HepG2 (cell line): Measurements from ENCODE around the gene DQX1. TPM values are rescaled to one million over a fixed set of nuclear protein-coding genes. Genes with fewer than 3 reads are reported as not detected.

Source experiments
- DPF2 ChIP-seq: sonication (generic); formaldehyde crosslinking; IDR thresholded peaks from 2 replicates; pipeline ENCODE4 v1.4.0; 2020; ENCODE audit warnings: mild to moderate bottlenecking, low read depth, missing genetic modification reagents, borderline replicate concordance
- ELK4 ChIP-seq: sonication (generic); formaldehyde crosslinking; IDR thresholded peaks from 2 replicates; pipeline ENCODE4 v1.9.0; 2021; ENCODE audit warnings: missing genetic modification reagents, borderline replicate concordance
- HOXA3 ChIP-seq: sonication (generic); formaldehyde crosslinking; IDR thresholded peaks from 2 replicates; pipeline ENCODE4 v1.5.0; 2020; ENCODE audit warnings: missing genetic modification reagents
- IKZF4 ChIP-seq: sonication (generic); formaldehyde crosslinking; IDR thresholded peaks from 2 replicates; pipeline ENCODE4 v1.5.1; 2020; ENCODE audit warnings: borderline replicate concordance, mild to moderate bottlenecking, low read depth, missing genetic modification reagents; ENCODE audit errors: not compliant biosample characterization
- MTERF4 ChIP-seq: sonication (generic); formaldehyde crosslinking; IDR thresholded peaks from 2 replicates; pipeline ENCODE4 v1.8.0; 2023; ENCODE audit warnings: mild to moderate bottlenecking, missing genetic modification reagents
- MYC ChIP-seq: sonication (generic); formaldehyde crosslinking; IDR thresholded peaks from 2 replicates; pipeline ENCODE4 v1.9.0; 2021; ENCODE audit warnings: missing genetic modification reagents, borderline replicate concordance
- NCOA1 ChIP-seq: sonication (generic); formaldehyde crosslinking; IDR thresholded peaks from 2 replicates; pipeline ENCODE4 v1.9.0; 2021; ENCODE audit warnings: missing genetic modification reagents
- PAXIP1 ChIP-seq: sonication (generic); formaldehyde crosslinking; conservative IDR thresholded peaks from 2 replicates; pipeline ENCODE4 v1.4.0; 2020; ENCODE audit warnings: mild to moderate bottlenecking, missing genetic modification reagents, moderate library complexity
- PCBP1 ChIP-seq: fragments of 200-400 bp; formaldehyde crosslinking; IDR thresholded peaks from 2 replicates; pipeline ENCODE4 v1.6.1; 2017; ENCODE audit warnings: mild to moderate bottlenecking, low read depth, low read length, borderline replicate concordance
- SNAPC2 ChIP-seq: sonication (generic); formaldehyde crosslinking; IDR thresholded peaks from 2 replicates; pipeline ENCODE4 v1.8.1; 2022; ENCODE audit warnings: mild to moderate bottlenecking, missing genetic modification reagents
- TFE3 ChIP-seq: IDR thresholded peaks from 2 replicates; pipeline ENCODE4 v1.6.1; 2016
- ZNF256 ChIP-seq: sonication (generic); formaldehyde crosslinking; conservative IDR thresholded peaks from 2 replicates; pipeline ENCODE4 v1.4.0; 2020; ENCODE audit warnings: missing genetic modification reagents
- ZNF383 ChIP-seq: sonication (generic); formaldehyde crosslinking; IDR thresholded peaks from 2 replicates; pipeline ENCODE4 v1.4.0; 2020; ENCODE audit warnings: missing genetic modification reagents, mild to moderate bottlenecking, borderline replicate concordance
- ZNF552 ChIP-seq: sonication (generic); formaldehyde crosslinking; IDR thresholded peaks from 2 replicates; pipeline ENCODE4 v1.9.0; 2022; ENCODE audit warnings: missing genetic modification reagents, mild to moderate bottlenecking, borderline replicate concordance
- ZNF773 ChIP-seq: sonication (generic); formaldehyde crosslinking; IDR thresholded peaks from 2 replicates; pipeline ENCODE4 v1.4.0; 2020; ENCODE audit warnings: missing genetic modification reagents, borderline replicate concordance
- ZNF781 ChIP-seq: sonication (generic); formaldehyde crosslinking; IDR thresholded peaks from 2 replicates; pipeline ENCODE4 v1.5.1; 2020; ENCODE audit warnings: borderline replicate concordance, mild to moderate bottlenecking, missing genetic modification reagents; ENCODE audit errors: not compliant biosample characterization
- ZXDC ChIP-seq: sonication (generic); formaldehyde crosslinking; IDR thresholded peaks from 2 replicates; pipeline ENCODE4 v1.5.0; 2020; ENCODE audit warnings: mild to moderate bottlenecking, missing genetic modification reagents
- polyA plus RNA-seq, 8 experiments: library from polyadenylated mRNA; depleted of rRNA in 3 of 8; stranded (reverse) in 7 of 8; unstranded in 1 of 8; fragments of >200 nt; fragmentation: Illumina TruSeq in 4 of 8; extraction: Trizol in 4 of 8; gene quantifications; 2 replicates each; pipeline versions ENCODE4 v1.2.1 to v1.2.3, GENCODE V29; 2011 to 2016; ENCODE audit warnings: low read depth in 4 of 8, missing spikeins in 1 of 8, mixed read lengths in 1 of 8; ENCODE audit not compliant: insufficient read depth in 1 of 8
- total RNA-seq, 5 experiments: library from RNA; depleted of rRNA; stranded (reverse); fragments of >200 nt; fragmentation: Illumina TruSeq; extraction: Trizol; gene quantifications; 2 replicates each; pipeline ENCODE4 v1.2.3, GENCODE V29; 2016; ENCODE audit warnings: low read depth in 1 of 5

Gene DQX1
- total and polyA plus RNA-seq, 2 of the 13 experiments (the other 11 are each of a cell fraction or from before 2014, with no cell fraction given) = 27.6 to 89.8 TPM

- TF ChIP-seq TFE3 (CRISPR knock-in tag) = no peak
- 0 out of 2 replicates have a peak, but pooled peaks have one; percentile 43 for TF ChIP-seq MYC (CRISPR knock-in tag)
- no peak for TF ChIP-seq IKZF4 (CRISPR knock-in tag)
- TF ChIP-seq ZNF773 (CRISPR knock-in tag) = no peak
- no peak for TF ChIP-seq ELK4 (CRISPR knock-in tag)
- 0 out of 2 replicates have a peak, but pooled peaks have one; percentile 22 for TF ChIP-seq ZXDC (CRISPR knock-in tag)
- no peak for TF ChIP-seq NCOA1
- no peak for TF ChIP-seq SNAPC2 (CRISPR knock-in tag)
- no peak for TF ChIP-seq PAXIP1 (CRISPR knock-in tag)
- TF ChIP-seq ZNF552 (CRISPR knock-in tag) = no peak
- no peak for TF ChIP-seq ZNF383 (CRISPR knock-in tag)
- no peak for TF ChIP-seq ZNF256 (CRISPR knock-in tag)
- no peak for TF ChIP-seq ZNF781 (CRISPR knock-in tag)
- TF ChIP-seq PCBP1 = 0 out of 2 replicates have a peak, but pooled peaks have one; percentile 51
- no peak for TF ChIP-seq HOXA3 (CRISPR knock-in tag)
- no peak; the same call in 1 of the 2 replicates for TF ChIP-seq MTERF4 (CRISPR knock-in tag)
- 0 out of 2 replicates have a peak, but pooled peaks have one; percentile 1 for TF ChIP-seq DPF2 (CRISPR knock-in tag)
Measured at GRCh38 chr2:74552914-74553811, 27.1 kb upstream of the DQX1 start (continued).
